ES-I3 (cell line): ENCODE data around the gene PBX3.

Source experiments
- H3K36me3 ChIP-seq: 2 replicates; pipeline ENCODE4 v1.6.1; 2013; ENCODE audit warnings: mild to moderate bottlenecking, low read length, control low read depth, moderate library complexity; ENCODE audit not compliant: insufficient read depth
- H3K4me1 ChIP-seq: 2 replicates; pipeline ENCODE4 v1.6.1; 2013; ENCODE audit warnings: mild to moderate bottlenecking, control low read depth, low read length; ENCODE audit not compliant: insufficient read depth
- H3K9ac ChIP-seq: 2 replicates; pipeline ENCODE4 v1.6.1; 2013; ENCODE audit warnings: low read depth, mild to moderate bottlenecking, low read length, moderate library complexity
- H3K9me3 ChIP-seq: 2 replicates; pipeline ENCODE4 v1.6.1; 2013; ENCODE audit warnings: mild to moderate bottlenecking, low read length, moderate library complexity; ENCODE audit not compliant: control insufficient read depth, insufficient read depth

The PBX3 gene

DNA sequence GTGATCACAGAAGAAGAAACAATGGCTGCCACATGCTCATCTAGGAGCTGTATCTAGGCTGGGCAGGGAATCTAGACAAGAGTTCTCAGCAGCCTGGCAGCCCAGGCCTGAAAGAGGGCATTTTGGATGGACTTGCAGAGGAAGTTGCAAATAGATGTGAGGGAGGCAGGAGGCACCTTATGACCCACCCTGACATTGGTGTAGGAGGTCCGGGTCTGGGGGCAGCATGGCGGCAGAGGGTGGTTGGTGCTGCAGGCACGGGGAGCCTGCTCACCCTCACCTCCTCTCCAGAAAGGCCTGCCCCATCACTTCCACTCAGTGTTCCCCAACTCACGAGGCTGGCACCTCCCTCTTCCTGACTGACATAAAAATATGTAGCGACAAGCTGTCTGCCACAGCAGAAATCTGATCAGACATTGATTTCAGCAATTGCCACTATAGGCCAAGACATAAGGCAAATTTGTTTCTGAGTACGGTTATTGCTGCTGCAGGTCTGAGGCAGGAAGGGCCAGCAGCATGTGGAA lies 217.6 kb downstream of the PBX3 start:
- Histone ChIP-seq H3K9ac (no peak overlapping the region), H3K9me3 (no peaks in the 10 kb centered on the region), H3K4me1 (0 out of 2 replicates have a peak, but pooled peaks cover 6% of the 10 kb centered on the region), H3K36me3 (peaks cover 8% of the 10 kb centered on the region)

DNA sequence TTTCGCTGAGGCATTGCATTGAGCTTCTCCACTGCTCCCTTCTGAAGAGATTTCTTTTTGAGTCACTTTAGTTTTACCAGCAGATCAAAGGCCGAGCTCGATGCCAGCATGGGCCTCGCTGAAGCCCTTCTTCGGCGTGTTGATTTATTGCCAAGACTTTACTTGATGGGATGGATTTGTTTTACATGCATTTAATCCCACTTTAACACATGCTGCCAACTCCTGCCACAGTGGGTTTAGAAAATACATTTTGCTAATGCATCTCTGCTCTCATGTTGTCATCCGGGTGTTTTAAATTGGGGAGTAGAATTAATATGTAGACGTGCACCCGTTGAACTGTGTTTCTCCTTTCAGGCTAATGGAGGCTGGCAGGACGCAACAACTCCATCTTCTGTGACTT lies 218.3 kb downstream of the PBX3 start:
- Histone ChIP-seq H3K9me3 (no peaks in the 10 kb centered on the region), H3K36me3 (peaks cover 8% of the 10 kb centered on the region), H3K9ac (no peak overlapping the region), H3K4me1 (0 out of 2 replicates have a peak, but pooled peaks cover 6% of the 10 kb centered on the region)

- Histone ChIP-seq H3K9ac (no peak overlapping the region), H3K36me3 (peaks cover 8% of the 10 kb centered on the region), H3K9me3 (no peaks in the 10 kb centered on the region), H3K4me1 (no peaks in the 10 kb centered on the region)
Observed at GRCh38 chr9:125966466-125966865, 219.3 kb downstream of the PBX3 start.

- Histone ChIP-seq H3K4me1 (no peaks in the 10 kb centered on the region), H3K9me3 (no peaks in the 10 kb centered on the region), H3K36me3 (peaks cover 8% of the 10 kb centered on the region), H3K9ac (no peak overlapping the region)
Observed at GRCh38 chr9:125966959-125967711, 220.0 kb downstream of the PBX3 start.

DNA sequence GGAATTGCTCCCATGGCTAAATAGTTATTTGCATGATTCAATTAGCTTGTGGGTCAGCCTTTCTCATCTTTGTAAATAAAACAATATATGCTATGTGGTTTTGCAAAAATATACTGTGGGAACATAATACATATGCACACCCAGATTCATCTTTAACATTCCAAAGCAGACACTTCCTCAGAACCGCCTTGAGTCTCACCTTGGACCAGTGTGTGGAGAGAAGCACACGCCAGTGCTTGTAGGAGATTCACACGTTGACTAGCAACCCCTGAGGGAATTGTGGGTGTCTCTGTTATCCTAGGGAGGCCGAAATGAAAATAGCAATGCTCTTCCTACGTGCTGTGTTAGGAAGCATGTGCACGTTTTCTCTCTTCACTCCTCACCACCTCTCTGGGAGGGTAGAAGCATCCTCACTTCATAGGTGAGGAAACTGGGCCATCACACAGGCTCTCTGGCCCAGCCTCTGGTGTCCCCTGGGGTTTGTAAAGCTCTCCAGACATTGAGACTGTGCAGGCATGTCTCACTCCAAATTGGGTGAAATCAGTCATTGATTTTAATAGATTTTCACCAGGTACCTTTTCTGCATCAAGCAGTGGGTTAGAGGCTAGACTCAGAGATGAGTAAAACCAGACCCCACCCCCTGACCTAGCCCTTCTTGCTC lies 221.7 kb downstream of the PBX3 start:
- H3K9me3 ChIP-seq: no peaks in the 10 kb centered on the region
- no peaks in the 10 kb centered on the region for H3K4me1 ChIP-seq
- peaks cover 5% of the 10 kb centered on the region for H3K36me3 ChIP-seq
- H3K9ac ChIP-seq: no peak overlapping the region

DNA sequence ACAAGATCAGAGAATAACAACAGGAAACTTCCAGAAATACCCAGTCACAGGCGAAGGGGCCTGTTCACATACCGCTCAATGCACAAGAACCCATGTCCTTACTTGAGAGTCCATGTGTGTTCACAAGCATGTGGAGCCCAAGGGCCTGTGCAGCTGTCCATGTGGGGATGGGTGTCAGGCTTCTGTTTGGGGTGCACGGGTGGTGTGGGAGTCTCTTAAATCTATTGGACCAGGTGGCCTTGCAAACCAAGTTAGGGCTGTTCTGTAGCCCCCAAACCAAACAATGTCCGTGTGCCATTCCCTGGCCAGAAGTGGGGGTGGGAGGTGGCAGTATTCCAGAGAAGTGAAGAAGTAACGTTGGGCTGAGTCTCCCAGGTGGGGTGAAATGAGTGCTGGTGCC lies 222.3 kb downstream of the PBX3 start:
- Histone ChIP-seq H3K9ac (no peak overlapping the region), H3K4me1 (no peaks in the 10 kb centered on the region), H3K36me3 (peaks cover 5% of the 10 kb centered on the region), H3K9me3 (no peaks in the 10 kb centered on the region)

DNA sequence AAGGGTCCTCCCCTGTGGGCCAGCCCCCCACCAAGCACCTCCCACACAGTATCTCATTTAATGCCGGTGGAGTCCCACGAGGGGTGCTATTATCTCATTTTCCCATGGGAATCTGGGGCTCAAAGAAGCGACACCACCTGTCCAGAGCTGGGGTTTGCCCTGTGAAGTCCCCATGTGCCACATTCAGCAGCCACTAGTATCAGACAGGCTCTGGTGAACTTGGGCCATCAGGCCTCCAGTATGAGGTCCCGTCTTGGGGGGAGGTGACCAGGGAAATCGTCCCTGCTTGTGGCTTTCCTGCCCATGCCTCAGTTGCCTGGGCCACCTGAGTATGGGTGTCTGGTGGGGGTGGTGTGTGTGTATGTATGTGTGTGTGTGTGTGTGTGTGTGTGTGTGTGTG lies 222.7 kb downstream of the PBX3 start:
- H3K9ac ChIP-seq: no peak overlapping the region
- peaks cover 5% of the 10 kb centered on the region for H3K36me3 ChIP-seq
- no peaks in the 10 kb centered on the region for H3K4me1 ChIP-seq
- no peaks in the 10 kb centered on the region for H3K9me3 ChIP-seq

DNA sequence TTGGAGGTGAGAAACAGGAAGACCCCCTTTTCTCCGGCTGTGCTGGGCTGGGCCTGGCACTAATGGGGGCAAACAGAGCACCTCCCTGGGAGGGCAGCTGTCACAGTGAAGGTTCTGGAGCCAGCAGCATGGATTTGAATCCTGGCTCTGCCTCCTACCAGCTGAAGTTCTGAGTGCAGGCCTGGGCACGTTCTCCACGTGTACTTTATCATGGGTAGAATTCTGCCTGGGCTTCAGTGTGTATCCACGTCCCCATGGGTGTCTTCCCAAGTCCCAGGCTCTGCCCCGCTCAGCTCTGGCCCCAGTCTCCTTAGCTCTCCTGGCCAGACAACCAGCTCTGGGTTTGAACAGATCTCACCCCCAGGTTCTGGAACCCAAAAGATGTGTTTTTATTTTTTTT lies 223.2 kb downstream of the PBX3 start:
- H3K9me3 ChIP-seq: no peaks in the 10 kb centered on the region

GRCh38 chr9:125971050-125971449 lies 223.9 kb downstream of the PBX3 start:
- Histone ChIP-seq H3K4me1 (no peaks in the 10 kb centered on the region), H3K9me3 (no peaks in the 10 kb centered on the region), H3K9ac (no peak overlapping the region)

More for the DNA sequence above, 223.2 kb downstream of the PBX3 start:
- no peaks in the 10 kb centered on the region for H3K4me1 ChIP-seq
- H3K9ac ChIP-seq: no peak overlapping the region
- peaks cover 5% of the 10 kb centered on the region for H3K36me3 ChIP-seq

GRCh38 chr9:125972012-125972729 lies 225.0 kb downstream of the PBX3 start:
- Histone ChIP-seq H3K9me3 (no peaks in the 10 kb centered on the region), H3K9ac (no peak overlapping the region), H3K36me3 (no peaks in the 10 kb centered on the region), H3K4me1 (no peaks in the 10 kb centered on the region)

More at GRCh38 chr9:125971050-125971449, 223.9 kb downstream of the PBX3 start:
- H3K36me3 ChIP-seq: peaks cover 5% of the 10 kb centered on the region

DNA sequence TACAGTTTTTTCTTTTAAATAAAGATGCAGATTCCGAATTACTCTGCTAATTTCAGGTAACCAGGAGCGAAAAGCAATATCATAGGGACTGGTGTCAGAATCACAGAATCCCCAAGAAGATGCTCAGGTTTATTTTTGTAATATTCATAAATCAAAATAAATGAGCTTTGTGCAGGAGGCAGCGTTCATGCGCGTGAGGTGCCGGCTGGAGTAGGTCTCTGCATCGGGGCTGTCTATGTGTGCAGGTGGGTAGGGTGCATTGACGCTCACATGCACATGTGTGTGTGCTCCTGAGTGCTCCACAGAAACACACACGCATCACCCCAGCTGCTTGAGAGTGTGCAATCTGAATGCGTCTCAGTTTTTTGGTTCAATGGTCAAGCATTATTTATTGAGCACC lies 226.4 kb downstream of the PBX3 start:
- Histone ChIP-seq H3K9me3 (peaks cover under 1% of the 10 kb centered on the region; the same call in 1 of the 2 replicates), H3K4me1 (no peaks in the 10 kb centered on the region), H3K36me3 (no peaks in the 10 kb centered on the region), H3K9ac (no peak overlapping the region)

- Histone ChIP-seq H3K9me3 (peaks cover 5% of the 10 kb centered on the region; the same call in 1 of the 2 replicates), H3K4me1 (no peaks in the 10 kb centered on the region), H3K9ac (no peak overlapping the region), H3K36me3 (no peaks in the 10 kb centered on the region)
Observed at GRCh38 chr9:125974705-125975104, 227.5 kb downstream of the PBX3 start.

DNA sequence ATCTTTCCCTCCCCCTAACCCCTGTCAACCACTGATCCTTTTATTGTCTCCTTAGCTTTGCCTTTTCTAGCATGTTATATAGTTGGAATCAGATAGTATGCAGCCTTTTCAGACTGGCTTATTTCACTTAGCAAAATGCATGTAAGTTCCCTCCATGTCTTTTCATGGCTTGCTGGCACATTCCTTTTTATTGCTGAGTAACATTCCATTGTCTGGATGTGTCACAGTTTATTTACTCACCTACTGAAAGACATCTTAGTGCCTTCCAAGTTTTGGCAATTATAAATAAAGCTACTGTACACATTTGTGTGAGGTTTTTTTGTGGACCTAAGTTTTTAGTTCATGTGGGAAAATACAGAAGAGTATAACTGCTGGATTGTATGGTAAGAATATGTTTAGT lies 230.1 kb downstream of the PBX3 start:
- no peaks in the 10 kb centered on the region for H3K36me3 ChIP-seq
- no peaks in the 10 kb centered on the region for H3K4me1 ChIP-seq
- H3K9ac ChIP-seq: no peak overlapping the region
- H3K9me3 ChIP-seq: peaks cover 5% of the 10 kb centered on the region; the same call in 1 of the 2 replicates

DNA sequence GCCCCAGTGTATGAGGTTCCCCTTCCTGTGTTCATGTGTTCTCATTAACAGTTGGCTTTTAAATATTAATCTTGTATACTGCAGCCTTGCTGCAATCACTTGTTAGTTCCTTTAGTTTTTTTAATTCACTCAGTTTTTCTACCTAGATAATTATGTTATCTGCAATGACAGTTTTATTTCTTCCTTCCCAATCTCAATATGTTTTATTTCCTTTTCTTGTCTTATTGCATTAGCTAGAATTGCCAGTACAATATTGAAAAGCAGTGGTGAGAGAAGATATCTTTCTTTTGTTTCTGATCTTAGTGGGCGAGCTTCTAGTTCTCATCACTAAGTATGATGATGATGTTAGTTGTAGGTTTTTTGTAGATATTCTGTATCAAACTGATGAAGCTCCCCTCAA lies 232.2 kb downstream of the PBX3 start:
- Histone ChIP-seq H3K4me1 (no peaks in the 10 kb centered on the region), H3K36me3 (no peaks in the 10 kb centered on the region), H3K9ac (no peak overlapping the region), H3K9me3 (peaks cover 5% of the 10 kb centered on the region; the same call in 1 of the 2 replicates)
